ENCODE results near the gene SRPRB. TPM values are rescaled to one million over a fixed set of nuclear protein-coding genes. Genes with fewer than 3 reads are reported as not detected.

The SRPRB gene
- total RNA-seq, 1 experiment from 2014 or later, result 43.4 TPM

GRCh38 chr3:133833880-133834620 is 28.4 kb downstream of the SRPRB start:
- Histone ChIP-seq H3K9me3 (ENCODE audit: low read length) (no peaks in the 10 kb centered on the region), H4K20me1 (ENCODE audit: low read length) (no peaks in the 10 kb centered on the region), H3K79me2 (ENCODE audit: low read length) (no peaks in the 10 kb centered on the region), H3K27ac (ENCODE audit: low read length) (no peak overlapping the region), H3F3A (ENCODE audit: low read length, unreplicated experiment) (no peaks in the 10 kb centered on the region), H3K4me3 (ENCODE audit: low read length) (no peak overlapping the region), H3K4me2 (ENCODE audit: low read length) (no peak overlapping the region), H3K4me1 (ENCODE audit: insufficient read depth, low read length) (no peaks in the 10 kb centered on the region), H3K9ac (ENCODE audit: low read length) (no peak overlapping the region), H3K27me3 (ENCODE audit: low read length) (no peaks in the 10 kb centered on the region), H3K9me2 (replicated peaks; ENCODE audit: low read length) (no peaks in the 10 kb centered on the region), H2AFZ (ENCODE audit: low read length) (no peak overlapping the region), H3K36me3 (ENCODE audit: low read depth, low read length) (no peaks in the 10 kb centered on the region)
- intact Hi-C loops (cut with micrococcal nuclease), result no loop called here
- DNase-seq (no peak), ATAC-seq (no peak)
- no TSS peak for BruUV-seq (replicated peaks)
- TF ChIP-seq CTCF (conservative IDR thresholded peaks at IDR 0.05; ENCODE audit: low read depth, low read length) (no peak), EZH2 (IDR thresholded peaks at IDR 0.05; ENCODE audit: low read length, unreplicated experiment) (no peak), EZH2phosphoT487 (IDR thresholded peaks at IDR 0.05; ENCODE audit: borderline replicate concordance, low read length) (no peak)
- CTCF ChIA-PET, result interaction anchor here (0.6 kb wide), 1 partner anchor 61 kb away, joined by 3 read pairs; no protein-coding TSS in a partner anchor
- POLR2A ChIA-PET (ENCODE audit: unreplicated experiment), result no interaction called here

GRCh38 chr3:133834621-133835417 is 29.2 kb downstream of the SRPRB start:
- H3K9me2 ChIP-seq (replicated peaks; ENCODE audit: low read length), result no peaks in the 10 kb centered on the region
- BruUV-seq (replicated peaks), result no TSS peak
- ATAC-seq (no peak), DNase-seq (no peak)
- TF ChIP-seq EZH2 (IDR thresholded peaks at IDR 0.05; ENCODE audit: low read length, unreplicated experiment) (no peak), EZH2phosphoT487 (IDR thresholded peaks at IDR 0.05; ENCODE audit: borderline replicate concordance, low read length) (no peak), CTCF (conservative IDR thresholded peaks at IDR 0.05; ENCODE audit: low read depth, low read length) (no peak)
- H4K20me1 ChIP-seq (ENCODE audit: low read length), result no peaks in the 10 kb centered on the region
- H3K79me2 ChIP-seq (ENCODE audit: low read length), result no peaks in the 10 kb centered on the region
- H3K36me3 ChIP-seq (ENCODE audit: low read depth, low read length), result no peaks in the 10 kb centered on the region
- H3K27ac ChIP-seq (ENCODE audit: low read length), result no peak overlapping the region
- intact Hi-C loops (cut with micrococcal nuclease), result no loop called here
- no peak overlapping the region for H2AFZ ChIP-seq (ENCODE audit: low read length)
- ChIA-PET POLR2A (ENCODE audit: unreplicated experiment) (no interaction called here), CTCF (no interaction called here)
- no peak overlapping the region for H3K4me2 ChIP-seq (ENCODE audit: low read length)
- H3K9ac ChIP-seq (ENCODE audit: low read length), result no peak overlapping the region
- no peaks in the 10 kb centered on the region for H3F3A ChIP-seq (ENCODE audit: low read length, unreplicated experiment)
- H3K4me1 ChIP-seq (ENCODE audit: insufficient read depth, low read length), result no peaks in the 10 kb centered on the region
- H3K9me3 ChIP-seq (ENCODE audit: low read length), result no peaks in the 10 kb centered on the region
- no peaks in the 10 kb centered on the region for H3K27me3 ChIP-seq (ENCODE audit: low read length)
- no peak overlapping the region for H3K4me3 ChIP-seq (ENCODE audit: low read length)

GRCh38 chr3:133835418-133835743 is 29.8 kb downstream of the SRPRB start:
- intact Hi-C loops (cut with micrococcal nuclease), result no loop called here

More at GRCh38 chr3:133835418-133835743, 29.8 kb downstream of the SRPRB start:
- DNase-seq (no peak), ATAC-seq (no peak)
- Histone ChIP-seq H3K36me3 (ENCODE audit: low read depth, low read length) (no peaks in the 10 kb centered on the region), H3K4me3 (ENCODE audit: low read length) (no peak overlapping the region), H3F3A (ENCODE audit: low read length, unreplicated experiment) (no peaks in the 10 kb centered on the region), H3K4me2 (ENCODE audit: low read length) (no peak overlapping the region), H3K4me1 (ENCODE audit: insufficient read depth, low read length) (no peaks in the 10 kb centered on the region), H3K27me3 (ENCODE audit: low read length) (no peaks in the 10 kb centered on the region), H2AFZ (ENCODE audit: low read length) (no peak overlapping the region), H3K9me2 (replicated peaks; ENCODE audit: low read length) (no peaks in the 10 kb centered on the region), H3K9me3 (ENCODE audit: low read length) (no peaks in the 10 kb centered on the region), H3K79me2 (ENCODE audit: low read length) (no peaks in the 10 kb centered on the region), H3K27ac (ENCODE audit: low read length) (no peak overlapping the region), H4K20me1 (ENCODE audit: low read length) (no peaks in the 10 kb centered on the region), H3K9ac (ENCODE audit: low read length) (no peak overlapping the region)
- TF ChIP-seq EZH2 (IDR thresholded peaks at IDR 0.05; ENCODE audit: low read length, unreplicated experiment) (no peak), EZH2phosphoT487 (IDR thresholded peaks at IDR 0.05; ENCODE audit: borderline replicate concordance, low read length) (no peak), CTCF (conservative IDR thresholded peaks at IDR 0.05; ENCODE audit: low read depth, low read length) (no peak)
- POLR2A ChIA-PET (ENCODE audit: unreplicated experiment), result no interaction called here
- CTCF ChIA-PET, result no interaction called here
- no TSS peak for BruUV-seq (replicated peaks)

All from PC-3 (cell line).